ENCODE measurements around the gene CCNY. TPM values are rescaled to one million over a fixed set of nuclear protein-coding genes. Genes with fewer than 3 reads are reported as not detected.
A peak's percentile ranks its signal among the peaks of the same experiment; 100 is the strongest.

The CCNY gene
- total and polyA plus RNA-seq, 2 of the 4 experiments (the other 2 are of a cell fraction): 38.0 to 131 TPM

DNA sequence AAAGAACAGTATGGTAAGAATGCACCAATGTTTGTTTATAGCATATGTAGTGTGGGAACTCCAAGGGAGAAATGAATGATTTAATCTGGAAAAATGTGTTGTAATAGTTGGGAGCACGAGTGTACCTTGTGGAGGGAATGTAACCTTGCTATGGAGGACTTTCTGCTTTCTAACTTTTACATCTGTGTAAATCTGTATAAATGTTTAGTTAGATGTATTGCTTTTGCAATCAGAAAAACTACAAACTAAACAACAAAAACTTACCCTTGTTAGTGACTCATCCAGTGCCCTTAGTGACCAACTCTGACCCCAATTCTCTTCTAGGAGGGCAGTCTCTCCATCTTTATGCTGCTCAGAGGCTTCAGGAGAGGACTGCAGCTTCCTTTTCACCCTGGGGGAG is 89.3 kb downstream of the CCNY start:
- Histone ChIP-seq H4K20me1 (ENCODE audit: insufficient read depth, low read length) (peaks cover 36% of the 10 kb centered on the region), H3K27me3 (ENCODE audit: control insufficient read depth, insufficient read depth, low read length) (no peaks in the 10 kb centered on the region), H3K4me3 (ENCODE audit: insufficient read depth, low read depth, low read length) (no peak overlapping the region), H3K56ac (ENCODE audit: extremely low read depth, insufficient read depth, low read length) (no peak overlapping the region), H4K5ac (ENCODE audit: low read depth, low read length) (no peak overlapping the region), H3K14ac (replicated peaks; ENCODE audit: low read depth, low read length) (no peak overlapping the region), H3K4me1 (ENCODE audit: control insufficient read depth, insufficient read depth, low read length) (peaks cover 23% of the 10 kb centered on the region), H2AK9ac (replicated peaks; ENCODE audit: low read depth, low read length, poor library complexity) (no peak overlapping the region), H3K18ac (ENCODE audit: low read depth, low read length) (no peak overlapping the region), H3K79me1 (ENCODE audit: low read depth in 1 of 2, low read length in 2 of 2) (peaks cover 46 to 75% of the 10 kb centered on the region in 2 experiments), H3K36me3 (ENCODE audit: control insufficient read depth, insufficient read depth, low read length) (no peaks in the 10 kb centered on the region), H4K91ac (ENCODE audit: insufficient read depth, low read depth, low read length) (no peak overlapping the region), H2AK5ac (ENCODE audit: low read depth, low read length) (no peak overlapping the region; the same call in 1 of the 2 replicates), H3K4me2 (ENCODE audit: low read depth, low read length) (peak overlapping the region; percentile 13; the same call in 1 of the 2 replicates), H2BK15ac (ENCODE audit: low read depth, low read length) (0 out of 3 replicates have a peak overlapping the region, but pooled peaks have one; percentile 31), H2BK5ac (ENCODE audit: low read depth, low read length, poor library complexity, severe bottlenecking) (no peak overlapping the region), H2BK120ac (ENCODE audit: low read depth, low read length) (peak overlapping the region; percentile 63), H3K4ac (ENCODE audit: low read depth, low read length) (peak overlapping the region; percentile 83; the same call in 1 of the 2 replicates), H3K9me3 (ENCODE audit: control insufficient read depth, insufficient read depth, low read length) (no peaks in the 10 kb centered on the region), H2BK20ac (ENCODE audit: low read depth, low read length) (no peak overlapping the region), H2AFZ (replicated peaks; ENCODE audit: low read length, poor library complexity) (no peak overlapping the region), H3K23ac (ENCODE audit: low read depth, low read length) (0 out of 2 replicates have a peak overlapping the region, but pooled peaks have one; percentile 90), H3K27ac (ENCODE audit: insufficient read depth, low read length) (peak overlapping the region; percentile 59; the same call in 1 of the 2 replicates), H4K8ac (ENCODE audit: low read depth in 2 of 2, low read length in 2 of 2) (no peak overlapping the region; a peak in 1 of 4 replicates), H3K9me1 (ENCODE audit: insufficient read depth, low read length) (peaks cover 30% of the 10 kb centered on the region), H3K9ac (ENCODE audit: low read depth, low read length) (no peak overlapping the region)
- in situ Hi-C loops (cut with MboI; ENCODE audit: low sequenced_read_pairs): no loop called here
- TF ChIP-seq SMC3 (IDR thresholded peaks at IDR 0.05; ENCODE audit: low read depth, low read length): no peak
- peak; percentile 62 for TF ChIP-seq CEBPB (IDR thresholded peaks at IDR 0.05; ENCODE audit: low read depth, low read length)
- TF ChIP-seq, protein P1, sequence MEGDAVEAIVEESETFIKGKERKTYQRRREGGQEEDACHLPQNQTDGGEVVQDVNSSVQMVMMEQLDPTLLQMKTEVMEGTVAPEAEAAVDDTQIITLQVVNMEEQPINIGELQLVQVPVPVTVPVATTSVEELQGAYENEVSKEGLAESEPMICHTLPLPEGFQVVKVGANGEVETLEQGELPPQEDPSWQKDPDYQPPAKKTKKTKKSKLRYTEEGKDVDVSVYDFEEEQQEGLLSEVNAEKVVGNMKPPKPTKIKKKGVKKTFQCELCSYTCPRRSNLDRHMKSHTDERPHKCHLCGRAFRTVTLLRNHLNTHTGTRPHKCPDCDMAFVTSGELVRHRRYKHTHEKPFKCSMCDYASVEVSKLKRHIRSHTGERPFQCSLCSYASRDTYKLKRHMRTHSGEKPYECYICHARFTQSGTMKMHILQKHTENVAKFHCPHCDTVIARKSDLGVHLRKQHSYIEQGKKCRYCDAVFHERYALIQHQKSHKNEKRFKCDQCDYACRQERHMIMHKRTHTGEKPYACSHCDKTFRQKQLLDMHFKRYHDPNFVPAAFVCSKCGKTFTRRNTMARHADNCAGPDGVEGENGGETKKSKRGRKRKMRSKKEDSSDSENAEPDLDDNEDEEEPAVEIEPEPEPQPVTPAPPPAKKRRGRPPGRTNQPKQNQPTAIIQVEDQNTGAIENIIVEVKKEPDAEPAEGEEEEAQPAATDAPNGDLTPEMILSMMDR (conservative IDR thresholded peaks at IDR 0.05; ENCODE audit: low read depth, low read length): peak; percentile 19; the same call in 1 of the 2 replicates
- ATAC-seq (ENCODE audit: low read depth): no peak
- ChIA-PET POLR2A (ENCODE audit: unreplicated experiment) (no interaction called here), CTCF (interaction anchor here (0.6 kb wide), 1 partner anchor 151 kb away, joined by 3 read pairs; no protein-coding TSS in a partner anchor)
- DNase-seq: peak; percentile 36
- dilution Hi-C loops (cut with HindIII; ENCODE audit: low sequenced_read_pairs, unreplicated experiment): no loop called here
- intact Hi-C loops (cut with micrococcal nuclease): loop anchor here (10.0 kb wide), 1 partner anchor 89 kb away; no protein-coding TSS in a partner anchor
- no TSS peak for BruUV-seq (replicated peaks)
- WGBS, 2 experiments (ENCODE audit: extremely low coverage in 2 of 2, insufficient read length in 1 of 2): no CpG with 5 or more reads among the region's 1 CpG
